K562 (cell line): Measurements from ENCODE around the gene SHH. TPM values are rescaled to one million over a fixed set of nuclear protein-coding genes. Genes with fewer than 3 reads are reported as not detected.

Experiments used
- ATAC-seq: fragments of 200-7000 bp; cut with Tn5 transposase; 3 replicates; pipeline ENCODE4 v1.9.1; 2020; ENCODE audit warnings: moderate library complexity
- BruUV-seq: library from RNA; stranded (reverse); fragments of 400-500 nt; replicated peaks from 2 replicates; lab custom pipeline; 2021; lab: Mats Ljungman, UMichigan
- CTCF ChIA-PET: fragments of 300-600 bp; formaldehyde crosslinking; extraction: SDS; loops from one replicate; lab custom pipeline; 2021; ENCODE audit warnings: low intra/inter-chr PET ratio; lab: Yijun Ruan, JAX
- POLR2A ChIA-PET: fragments of 300-600, 350-650 bp; sonication (Branson Sonifier 250); formaldehyde crosslinking; extraction: SDS; loops from one replicate; lab custom pipeline; 2021; ENCODE audit warnings: antibody characterized with exemption, inconsistent platforms; lab: Yijun Ruan, JAX
- DNase-seq, 4 experiments: peaks; one replicate each; pipeline versions ENCODE4 v3.0.0 to v3.0.0-alpha.2; 2011 to 2018; ENCODE audit warnings: low spot score in 3 of 4, mixed read lengths in 3 of 4; ENCODE audit errors: extremely low read depth in 1 of 4
- FAIRE-seq: peaks from 2 replicates; lab custom pipeline; 2011; peaks lifted over from hg19 to GRCh38; lab: Jason Lieb, UNC
- H2AFZ ChIP-seq: 2 replicates; pipeline ENCODE4 v1.6.0; 2011; ENCODE audit warnings: low read depth, low read length, control low read depth, inconsistent platforms
- H3K27ac ChIP-seq: fragments of 200-600 bp; 3 replicates; pipeline ENCODE4 v1.8.0; 2011; ENCODE audit warnings: low read depth, mild to moderate bottlenecking, control low read depth, inconsistent platforms, low read length, moderate library complexity, mixed read lengths; ENCODE audit errors: extremely low read depth
- H3K27me3 ChIP-seq, 2 experiments: fragments of 300-600 bp in 1 of 2; 2 replicates in 1 of 2; 3 replicates in 1 of 2; pipeline versions ENCODE4 v1.6.0 to v1.8.0; 2011; ENCODE audit warnings: inconsistent platforms in 2 of 2, low read length in 2 of 2, mild to moderate bottlenecking in 1 of 2, mixed read lengths in 1 of 2, moderate library complexity in 1 of 2; ENCODE audit not compliant: control insufficient read depth in 2 of 2, insufficient read depth in 2 of 2
- H3K36me3 ChIP-seq: fragments of 300-600 bp; 3 replicates; pipeline ENCODE4 v1.8.0; 2011; ENCODE audit warnings: mild to moderate bottlenecking, low read length, inconsistent platforms; ENCODE audit not compliant: control insufficient read depth, insufficient read depth
- H3K4me1 ChIP-seq, 2 experiments: fragments of 200-600 bp in 1 of 2; replicated peaks in 1 of 2; 2 replicates in 1 of 2; 3 replicates in 1 of 2; pipeline versions ENCODE4 v1.5.1 to v1.8.0; 2011; ENCODE audit warnings: inconsistent platforms in 2 of 2, low read length in 2 of 2, mild to moderate bottlenecking in 1 of 2, mixed read lengths in 1 of 2, moderate library complexity in 1 of 2; ENCODE audit not compliant: control insufficient read depth in 2 of 2, insufficient read depth in 2 of 2
- H3K4me2 ChIP-seq: 2 replicates; pipeline ENCODE4 v1.6.1; 2011; ENCODE audit warnings: low read length, control low read depth, inconsistent platforms, mixed read lengths; ENCODE audit not compliant: insufficient read depth
- H3K4me3 ChIP-seq: fragments of 200-600 bp; sonication (generic), shearing (Covaris generic); 2 replicates; pipeline ENCODE4 v1.5.1; 2016; ENCODE audit warnings: control low read depth, inconsistent platforms
- H3K79me2 ChIP-seq: fragments of 200-600 bp; 3 replicates; pipeline ENCODE4 v1.8.0; 2011; ENCODE audit warnings: low read length, inconsistent platforms; ENCODE audit not compliant: control insufficient read depth, insufficient read depth
- H3K9ac ChIP-seq, 2 experiments: 2 replicates each; pipeline versions ENCODE4 v1.6.0 to v1.6.1; 2011; ENCODE audit warnings: low read depth in 2 of 2, low read length in 2 of 2, control low read depth in 1 of 2, inconsistent platforms in 1 of 2, mild to moderate bottlenecking in 1 of 2, mixed read lengths in 1 of 2; ENCODE audit not compliant: insufficient read depth in 1 of 2
- H3K9me1 ChIP-seq: one replicate; pipeline ENCODE4 v1.6.0; 2011; ENCODE audit warnings: inconsistent platforms, mild to moderate bottlenecking, low read length, moderate library complexity; ENCODE audit not compliant: control insufficient read depth, insufficient read depth
- H3K9me3 ChIP-seq: replicated peaks from 2 replicates; pipeline ENCODE4 v1.5.1; 2011; ENCODE audit warnings: low read depth, low read length, inconsistent platforms; ENCODE audit not compliant: control insufficient read depth, insufficient read depth
- H4K20me1 ChIP-seq: replicated peaks from 2 replicates; pipeline ENCODE4 v1.6.1; 2011; ENCODE audit warnings: low read length, inconsistent platforms, mixed read lengths; ENCODE audit not compliant: control insufficient read depth, insufficient read depth
- HDAC3 ChIP-seq: fragments of 450-650 bp; IDR thresholded peaks from 2 replicates; pipeline ENCODE4 v1.6.1; 2018; ENCODE audit warnings: borderline replicate concordance, mild to moderate bottlenecking, moderate library complexity; ENCODE audit not compliant: partially characterized antibody
- PHB ChIP-seq: fragments of 250-450 bp; sonication (Bioruptor Pico); IDR thresholded peaks from 2 replicates; pipeline ENCODE4 v1.5.0; 2021
- STAT6 ChIP-seq: sonication (generic); formaldehyde crosslinking; IDR thresholded peaks from 2 replicates; pipeline ENCODE4 v1.8.1; 2023; ENCODE audit warnings: mild to moderate bottlenecking, missing genetic modification reagents
- THRB ChIP-seq: fragments of 450-650 bp; formaldehyde crosslinking; conservative IDR thresholded peaks from 2 replicates; pipeline ENCODE4 v1.4.0; 2022; ENCODE audit warnings: mild to moderate bottlenecking, missing genetic modification characterization
- ZBTB26 ChIP-seq: fragments of 450-650 bp; formaldehyde crosslinking; IDR thresholded peaks from 2 replicates; pipeline ENCODE4 v1.4.0; 2022; ENCODE audit warnings: missing genetic modification characterization
- WGBS: fragments of 100-300 bp; shearing (Covaris generic); methylation state at CpG from one replicate; pipeline ENCODE4 v1.1.6; 2016; ENCODE audit warnings: low coverage, mixed read lengths; ENCODE audit not compliant: insufficient coverage; ENCODE audit errors: missing lambda C conversion rate; 5-methylcytosine and 5-hydroxymethylcytosine counted together
- in situ Hi-C: fragments of 300-500 bp; cut with MboI; formaldehyde crosslinking; loops from 4 replicates; pipeline ENCODE4 v1.15.0; 2018; ENCODE audit warnings: inconsistent platforms, mixed read lengths
- intact Hi-C: fragments of 100-400 bp; cut with micrococcal nuclease; formaldehyde crosslinking; loops from 2 replicates; pipeline ENCODE4 v1.14.2; 2022
- polyA plus RNA-seq, 8 experiments: library from polyadenylated mRNA; depleted of rRNA in 4 of 8; stranded (reverse) in 5 of 8; unstranded in 3 of 8; fragments of >200 nt; fragmentation: Nextera tagmentation in 2 of 8; fragmentation: Illumina TruSeq in 1 of 8; extraction: Ambion mirVana in 2 of 8; extraction: Trizol in 1 of 8; gene quantifications; 2 replicates each; pipeline versions ENCODE4 v1.2.1 to v1.2.3, GENCODE V29; 2011 to 2014; ENCODE audit warnings: inconsistent platforms in 1 of 8, missing spikeins in 1 of 8
- total RNA-seq, 7 experiments: library from RNA; depleted of rRNA in 6 of 7; stranded (reverse); fragments of >200 nt in 6 of 7; fragmentation: Illumina TruSeq in 2 of 7; extraction: Trizol in 2 of 7; gene quantifications; 2 replicates each; pipeline versions ENCODE4 v1.2.1 to v1.2.3, GENCODE V29; 2011 to 2021; ENCODE audit warnings: low replicate concordance in 1 of 7

Gene SHH
- total and polyA plus RNA-seq, 9 of the 15 experiments (the other 6 are each of a cell fraction or from before 2014, with no cell fraction given) = 0.09 TPM; not detected in 8

GRCh38 chr7:155847821-155848435 lies 35.7 kb upstream of the SHH start:
- Histone ChIP-seq H3K9me3 (no peaks in the 10 kb centered on the region), H3K9me1 (no peaks in the 10 kb centered on the region), H3K4me3 (no peak overlapping the region), H3K36me3 (no peaks in the 10 kb centered on the region), H4K20me1 (peaks cover 22% of the 10 kb centered on the region), H3K4me2 (no peak overlapping the region), H3K9ac (no peak overlapping the region), H3K79me2 (no peaks in the 10 kb centered on the region), H3K27ac (no peak overlapping the region), H2AFZ (no peak overlapping the region), H3K27me3 (peaks cover 62 to 92% of the 10 kb centered on the region in 2 experiments), H3K4me1 (no peaks in the 10 kb centered on the region)
- POLR2A ChIA-PET = no interaction called here
- CTCF ChIA-PET = no interaction called here
- in situ Hi-C loops (no loop called here), intact Hi-C loops (no loop called here)
- FAIRE-seq (peak; percentile 32), DNase-seq (no peak), ATAC-seq (no peak; the same call in 2 of the 3 replicates)
- no TSS peak for BruUV-seq
- 1% methylated on average over 18 of the region's 18 CpGs for whole genome bisulfite sequencing
- TF ChIP-seq PHB (no peak), STAT6 (CRISPR knock-in tag) (no peak), HDAC3 (no peak), ZBTB26 (CRISPR knock-in tag) (no peak), THRB (CRISPR knock-in tag) (no peak)
